ENCODE data around the gene RICTOR.

- TF ChIP-seq EZH2 (IDR thresholded peaks at IDR 0.05; ENCODE audit: borderline replicate concordance, low read depth, low read length, severe bottlenecking) (no peak), POLR2AphosphoS5 (IDR thresholded peaks at IDR 0.05; ENCODE audit: insufficient read depth, low read depth, low read length) (no peak), CTCF (IDR thresholded peaks at IDR 0.05; ENCODE audit: extremely low read depth in 1 of 2, insufficient read depth in 1 of 2, low read depth in 1 of 2, low read length in 2 of 2) (no peak), POLR2A (IDR thresholded peaks at IDR 0.05; ENCODE audit: low read depth, low read length) (no peak), MAX (IDR thresholded peaks at IDR 0.05; ENCODE audit: insufficient read depth, insufficient read length) (no peak), JUN (IDR thresholded peaks at IDR 0.05; ENCODE audit: borderline replicate concordance, insufficient read depth, insufficient read length, low read depth) (no peak), GATA2 (IDR thresholded peaks at IDR 0.05; ENCODE audit: insufficient read depth, insufficient read length, low read depth, low read length) (no peak), FOS (IDR thresholded peaks at IDR 0.05; ENCODE audit: borderline replicate concordance, insufficient read depth, low read length) (no peak), MYC (IDR thresholded peaks at IDR 0.05; ENCODE audit: low read depth, low read length) (no peak)
Measured at GRCh38 chr5:39119404-39120051, 45.3 kb upstream of the RICTOR start.
